ENCODE results near the gene CRY2. TPM values are rescaled to one million over a fixed set of nuclear protein-coding genes. Genes with fewer than 3 reads are reported as not detected.

The CRY2 gene
- total RNA-seq, 1 donor from 2014 or later = 56.8 TPM

DNA sequence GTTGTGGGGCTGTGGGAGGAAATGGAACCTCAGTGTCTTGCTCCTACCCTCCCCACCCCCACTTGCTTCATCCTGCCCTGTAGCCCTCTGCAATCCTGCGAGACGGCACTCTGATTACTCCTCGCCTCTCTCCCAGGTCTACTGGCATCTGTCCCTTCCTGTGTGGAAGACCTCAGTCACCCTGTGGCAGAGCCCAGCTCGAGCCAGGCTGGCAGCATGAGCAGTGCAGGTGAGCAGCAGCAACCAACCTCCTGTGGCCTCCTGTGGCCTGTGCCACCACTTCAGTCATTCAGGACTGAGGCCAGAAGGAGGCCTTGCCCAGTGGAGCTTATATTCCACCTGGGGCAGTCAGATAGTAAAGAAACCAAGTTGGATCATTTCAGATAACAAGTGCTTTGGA, 23.4 kb downstream of the CRY2 start:
- intact Hi-C loops (cut with micrococcal nuclease) = no loop called here
- H3K27me3 Mint-ChIP-seq = no peaks in the 10 kb centered on the region
- peaks cover 94% of the 10 kb centered on the region for H3K36me3 Mint-ChIP-seq (ENCODE audit: low read depth)
- H3K4me1 Mint-ChIP-seq = no peaks in the 10 kb centered on the region
- TF ChIP-seq, protein P1, sequence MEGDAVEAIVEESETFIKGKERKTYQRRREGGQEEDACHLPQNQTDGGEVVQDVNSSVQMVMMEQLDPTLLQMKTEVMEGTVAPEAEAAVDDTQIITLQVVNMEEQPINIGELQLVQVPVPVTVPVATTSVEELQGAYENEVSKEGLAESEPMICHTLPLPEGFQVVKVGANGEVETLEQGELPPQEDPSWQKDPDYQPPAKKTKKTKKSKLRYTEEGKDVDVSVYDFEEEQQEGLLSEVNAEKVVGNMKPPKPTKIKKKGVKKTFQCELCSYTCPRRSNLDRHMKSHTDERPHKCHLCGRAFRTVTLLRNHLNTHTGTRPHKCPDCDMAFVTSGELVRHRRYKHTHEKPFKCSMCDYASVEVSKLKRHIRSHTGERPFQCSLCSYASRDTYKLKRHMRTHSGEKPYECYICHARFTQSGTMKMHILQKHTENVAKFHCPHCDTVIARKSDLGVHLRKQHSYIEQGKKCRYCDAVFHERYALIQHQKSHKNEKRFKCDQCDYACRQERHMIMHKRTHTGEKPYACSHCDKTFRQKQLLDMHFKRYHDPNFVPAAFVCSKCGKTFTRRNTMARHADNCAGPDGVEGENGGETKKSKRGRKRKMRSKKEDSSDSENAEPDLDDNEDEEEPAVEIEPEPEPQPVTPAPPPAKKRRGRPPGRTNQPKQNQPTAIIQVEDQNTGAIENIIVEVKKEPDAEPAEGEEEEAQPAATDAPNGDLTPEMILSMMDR (IDR thresholded peaks at IDR 0.05) = no peak
- H3K9me3 Mint-ChIP-seq = no peaks in the 10 kb centered on the region
- POLR2A ChIA-PET = interaction anchor here (0.5 kb wide), 1 partner anchor 1794 kb away, joined by 3 read pairs; no protein-coding TSS in a partner anchor
- H3K27ac Mint-ChIP-seq = no peak overlapping the region
- CTCF ChIA-PET = interaction anchor here (7.0 kb wide), 1 partner anchor 137 kb away, joined by 78 read pairs; no protein-coding TSS in a partner anchor
- DNase-seq (no peak), ATAC-seq (ENCODE audit: low read depth) (no peak)
- H3K4me3 Mint-ChIP-seq = no peak overlapping the region

- CTCF ChIA-PET = interaction anchor here (1.1 to 7.0 kb wide), 3 partner anchors 94 to 141 kb away, joined by 3 to 78 read pairs (median 19); no protein-coding TSS in a partner anchor
- Mint-ChIP-seq H3K9me3 (no peaks in the 10 kb centered on the region), H3K4me3 (no peak overlapping the region), H3K27me3 (no peaks in the 10 kb centered on the region), H3K36me3 (ENCODE audit: low read depth) (peaks cover 94% of the 10 kb centered on the region), H3K4me1 (no peaks in the 10 kb centered on the region), H3K27ac (no peak overlapping the region)
- intact Hi-C loops (cut with micrococcal nuclease) = loop anchor here (1.0 kb wide), 1 partner anchor 135 kb away; no protein-coding TSS in a partner anchor
- ATAC-seq (ENCODE audit: low read depth) = no peak
- TF ChIP-seq, protein P1 (IDR thresholded peaks at IDR 0.05) = no peak
- POLR2A ChIA-PET = interaction anchor here (0.8 kb wide), 1 partner anchor 436 kb away, joined by 3 read pairs; no protein-coding TSS in a partner anchor
- DNase-seq = no peak
These were observed 24.4 kb downstream of the CRY2 start for GRCh38 chr11:45871638-45872037.

DNA sequence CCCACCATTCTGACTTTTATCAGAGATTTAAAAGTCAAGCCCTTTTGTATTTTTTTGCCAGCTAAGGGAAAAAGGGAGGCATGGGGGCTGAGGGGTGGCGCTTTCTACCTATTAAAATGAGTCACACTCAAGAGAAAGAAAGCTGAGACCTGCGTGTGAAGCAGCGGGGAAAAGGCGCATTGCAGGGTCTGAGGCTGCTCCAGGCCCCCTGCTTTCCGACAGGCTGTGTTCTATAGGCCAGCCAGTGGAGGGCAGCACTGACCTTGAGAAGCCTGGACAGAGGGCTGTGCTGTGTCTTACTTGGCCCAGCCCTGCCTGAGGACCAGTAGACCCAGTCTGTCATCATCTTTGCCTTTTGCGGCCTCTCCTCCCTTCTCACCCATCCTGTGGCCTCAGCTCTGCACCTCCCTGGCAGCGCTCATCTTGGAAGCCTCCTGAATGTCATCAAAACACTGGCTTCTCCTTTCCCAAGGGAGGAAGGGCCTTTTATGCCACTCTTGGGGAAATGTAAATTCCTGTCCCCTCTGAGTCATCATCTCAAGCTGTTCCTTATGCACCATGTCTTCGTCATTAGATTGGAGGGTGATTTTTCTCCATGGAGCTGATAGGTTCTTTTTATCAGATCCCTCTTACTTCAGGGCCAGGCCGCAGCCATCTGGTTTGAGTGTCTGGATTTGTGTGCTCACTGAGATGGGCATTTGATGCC, 25.5 kb downstream of the CRY2 start:
- no peak overlapping the region for H3K27ac Mint-ChIP-seq
- CTCF ChIA-PET = interaction anchor here (0.7 to 7.0 kb wide), 8 partner anchors 12 to 140 kb away, joined by 3 to 78 read pairs (median 5); no protein-coding TSS in a partner anchor
- TF ChIP-seq, protein P1 (IDR thresholded peaks at IDR 0.05) = no peak
- H3K4me3 Mint-ChIP-seq = no peak overlapping the region
- no peaks in the 10 kb centered on the region for H3K4me1 Mint-ChIP-seq
- POLR2A ChIA-PET = no interaction called here
- DNase-seq = peak; percentile 31
- no peaks in the 10 kb centered on the region for H3K27me3 Mint-ChIP-seq
- H3K9me3 Mint-ChIP-seq = no peaks in the 10 kb centered on the region
- peak; percentile 81 for ATAC-seq (ENCODE audit: low read depth)
- intact Hi-C loops (cut with micrococcal nuclease) = loop anchor here (1.0 kb wide), 1 partner anchor 133 kb away; no protein-coding TSS in a partner anchor
- peaks cover 93% of the 10 kb centered on the region for H3K36me3 Mint-ChIP-seq (ENCODE audit: low read depth)

GRCh38 chr11:45876401-45876800, 29.1 kb downstream of the CRY2 start:
- Mint-ChIP-seq H3K9me3 (no peaks in the 10 kb centered on the region), H3K4me3 (no peak overlapping the region), H3K36me3 (ENCODE audit: low read depth) (peaks cover 89% of the 10 kb centered on the region), H3K27ac (no peak overlapping the region), H3K27me3 (no peaks in the 10 kb centered on the region), H3K4me1 (no peaks in the 10 kb centered on the region)
- DNase-seq (no peak), ATAC-seq (ENCODE audit: low read depth) (no peak)
- intact Hi-C loops (cut with micrococcal nuclease) = no loop called here
- ChIA-PET CTCF (interaction anchor here (1.3 kb wide), 1 partner anchor 15 kb away, joined by 3 read pairs; no protein-coding TSS in a partner anchor), POLR2A (no interaction called here)
- TF ChIP-seq, protein P1 (IDR thresholded peaks at IDR 0.05) = no peak

DNA sequence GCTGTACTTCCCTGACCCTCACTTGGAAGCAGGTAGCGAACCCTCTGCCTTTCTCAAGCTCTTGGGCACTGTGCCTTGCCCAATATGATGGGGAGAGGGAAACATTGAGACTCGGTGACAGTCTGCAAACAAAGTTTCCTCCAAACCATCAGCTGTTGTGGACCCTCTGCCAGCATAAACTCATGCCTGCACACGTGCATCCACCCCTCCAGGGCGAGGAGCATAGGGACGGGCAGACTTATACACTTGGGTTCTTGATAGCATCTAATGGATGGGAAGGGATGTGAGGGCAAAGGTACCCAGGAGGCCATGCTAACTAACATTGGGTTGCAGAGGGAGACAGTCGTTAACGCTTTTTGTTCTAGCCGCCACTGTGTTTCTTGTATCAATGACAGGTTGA, 29.9 kb downstream of the CRY2 start:
- POLR2A ChIA-PET = no interaction called here
- TF ChIP-seq, protein P1 (IDR thresholded peaks at IDR 0.05) = no peak
- Mint-ChIP-seq H3K27me3 (no peaks in the 10 kb centered on the region), H3K9me3 (no peaks in the 10 kb centered on the region), H3K27ac (no peak overlapping the region), H3K36me3 (ENCODE audit: low read depth) (peaks cover 89% of the 10 kb centered on the region), H3K4me3 (no peak overlapping the region), H3K4me1 (no peaks in the 10 kb centered on the region)
- CTCF ChIA-PET = interaction anchor here (1.0 kb wide), 1 partner anchor 129 kb away, joined by 3 read pairs; no protein-coding TSS in a partner anchor
- ATAC-seq (ENCODE audit: low read depth) (no peak), DNase-seq (no peak)
- intact Hi-C loops (cut with micrococcal nuclease) = no loop called here
